Esophagus squamous epithelium (tissue), 4 donors: Measurements from ENCODE around the gene FYCO1.

Source experiments
- POLR2A ChIP-seq, 4 donors: fragments of 450-650 bp; IDR thresholded peaks; one replicate each; pipeline ENCODE4 v1.6.1; 2017; ENCODE audit warnings: antibody characterized with exemption in 4 of 4, mild to moderate bottlenecking in 4 of 4, moderate library complexity in 3 of 4
- TF ChIP-seq, protein P1 (sequence below), 6 experiments: fragments of 450-650 bp in 4 of 6; fragments of 200-600 bp in 2 of 6; sonication (generic) in 2 of 6; IDR thresholded peaks; one replicate each; pipeline ENCODE4 v1.5.1; 2016 to 2019; ENCODE audit warnings: antibody characterized with exemption in 6 of 6, mild to moderate bottlenecking in 4 of 6, moderate library complexity in 4 of 6

DNA sequence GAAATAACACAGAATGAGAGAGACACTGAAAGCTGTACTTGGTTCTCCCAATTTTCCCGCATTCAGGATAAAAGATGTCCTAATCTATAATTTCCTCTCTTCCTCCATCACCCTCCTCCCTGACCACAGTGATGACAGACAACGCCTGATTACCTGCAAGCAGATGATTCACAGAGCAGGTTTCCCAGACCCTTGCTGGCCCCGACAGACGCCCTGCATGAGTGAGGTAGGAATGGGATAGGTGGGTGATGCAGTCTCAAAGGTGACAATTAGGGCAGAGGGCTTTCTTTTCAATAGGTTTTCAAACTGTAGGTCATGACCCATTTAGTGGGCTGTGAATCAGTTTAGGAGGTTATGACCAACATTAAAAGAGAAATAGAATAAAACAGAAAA lies 57.6 kb downstream of the FYCO1 start:
- TF ChIP-seq POLR2A (IDR thresholded peaks at IDR 0.05): no peak
- TF ChIP-seq, protein P1, sequence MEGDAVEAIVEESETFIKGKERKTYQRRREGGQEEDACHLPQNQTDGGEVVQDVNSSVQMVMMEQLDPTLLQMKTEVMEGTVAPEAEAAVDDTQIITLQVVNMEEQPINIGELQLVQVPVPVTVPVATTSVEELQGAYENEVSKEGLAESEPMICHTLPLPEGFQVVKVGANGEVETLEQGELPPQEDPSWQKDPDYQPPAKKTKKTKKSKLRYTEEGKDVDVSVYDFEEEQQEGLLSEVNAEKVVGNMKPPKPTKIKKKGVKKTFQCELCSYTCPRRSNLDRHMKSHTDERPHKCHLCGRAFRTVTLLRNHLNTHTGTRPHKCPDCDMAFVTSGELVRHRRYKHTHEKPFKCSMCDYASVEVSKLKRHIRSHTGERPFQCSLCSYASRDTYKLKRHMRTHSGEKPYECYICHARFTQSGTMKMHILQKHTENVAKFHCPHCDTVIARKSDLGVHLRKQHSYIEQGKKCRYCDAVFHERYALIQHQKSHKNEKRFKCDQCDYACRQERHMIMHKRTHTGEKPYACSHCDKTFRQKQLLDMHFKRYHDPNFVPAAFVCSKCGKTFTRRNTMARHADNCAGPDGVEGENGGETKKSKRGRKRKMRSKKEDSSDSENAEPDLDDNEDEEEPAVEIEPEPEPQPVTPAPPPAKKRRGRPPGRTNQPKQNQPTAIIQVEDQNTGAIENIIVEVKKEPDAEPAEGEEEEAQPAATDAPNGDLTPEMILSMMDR (IDR thresholded peaks at IDR 0.05): no peak
